HCT116 (cell line): Measurements from ENCODE around the gene ABCG5. TPM values are rescaled to one million over a fixed set of nuclear protein-coding genes. Genes with fewer than 3 reads are reported as not detected.

ENCODE experiments used
- ATAC-seq: fragments of 200-7000 bp; cut with Tn5 transposase; 2 replicates; pipeline ENCODE4 v1.9.1; 2020; ENCODE audit warnings: mild to moderate bottlenecking, moderate library complexity
- BruUV-seq: library from RNA; stranded (reverse); fragments of 400-500 nt; replicated peaks from 2 replicates; lab custom pipeline; 2021; lab: Mats Ljungman, UMichigan
- CTCF ChIA-PET: fragments of 300-600 bp; sonication (Branson Sonifier 250); formaldehyde crosslinking; loops from one replicate; lab custom pipeline; 2021; ENCODE audit warnings: antibody characterized with exemption; lab: Charles Lee
- POLR2A ChIA-PET: fragments of 300-600, 350-600 bp; sonication (Branson Sonifier 250); formaldehyde crosslinking; loops from one replicate; lab custom pipeline; 2021; ENCODE audit warnings: antibody characterized with exemption; lab: Charles Lee
- RAD21 ChIA-PET, 2 experiments: fragments of 300-600 bp; sonication (Branson Sonifier 250); formaldehyde crosslinking; loops; one replicate each; lab custom pipeline; 2023; ENCODE audit warnings: low total read pairs in 2 of 2; ENCODE audit not compliant: uncharacterized antibody in 2 of 2, unreplicated experiment in 2 of 2, low non-redundant PET in 1 of 2; lab: Charles Lee
- DNase-seq: peaks from one replicate; pipeline ENCODE4 v3.0.0-alpha.2; 2010; ENCODE audit warnings: low read depth, low spot score
- H2AFZ ChIP-seq: fragments of 200-600 bp; shearing (Covaris generic), sonication (generic); 2 replicates; pipeline ENCODE4 v1.6.1; 2017; ENCODE audit warnings: low read depth, mixed run types, mixed read lengths, antibody characterized with exemption, low read length; ENCODE audit not compliant: poor library complexity, severe bottlenecking
- H3K27ac ChIP-seq: 2 replicates; pipeline ENCODE4 v1.5.1; 2012; ENCODE audit warnings: low read depth, low read length
- H3K27me3 ChIP-seq: fragments of 200-600 bp; sonication (generic); 2 replicates; pipeline ENCODE4 v1.6.1; 2016; ENCODE audit warnings: mixed run types, low read length, mixed read lengths; ENCODE audit not compliant: insufficient read depth
- H3K36me3 ChIP-seq, 2 experiments: fragments of 200-500 bp in 1 of 2; fragments of 200-600 bp in 1 of 2; sonication (Bioruptor generic) in 1 of 2; sonication (generic) in 1 of 2; 2 replicates each; pipeline versions ENCODE4 v1.5.1 to v1.6.1; 2014 to 2016; ENCODE audit warnings: low read length in 2 of 2, inconsistent platforms in 1 of 2, mixed read lengths in 1 of 2, mixed run types in 1 of 2; ENCODE audit not compliant: insufficient read depth in 2 of 2, control insufficient read depth in 1 of 2
- H3K4me1 ChIP-seq, 2 experiments: fragments of 200-600 bp in 1 of 2; sonication (generic) in 1 of 2; 2 replicates each; pipeline versions ENCODE4 v1.5.1 to v1.6.1; 2012 to 2017; ENCODE audit warnings: low read length in 2 of 2, inconsistent platforms in 1 of 2, mild to moderate bottlenecking in 1 of 2, mixed read lengths in 1 of 2, mixed run types in 1 of 2, moderate library complexity in 1 of 2; ENCODE audit not compliant: insufficient read depth in 2 of 2, control insufficient read depth in 1 of 2
- H3K4me2 ChIP-seq: fragments of 200-600 bp; sonication (generic); 2 replicates; pipeline ENCODE4 v1.6.1; 2017; ENCODE audit warnings: mixed run types, low read length, mixed read lengths
- H3K4me3 ChIP-seq, 2 experiments: fragments of 200-600 bp in 1 of 2; sonication (generic) in 1 of 2; replicated peaks in 1 of 2; 2 replicates each; pipeline ENCODE4 v1.5.1; 2011 to 2016; ENCODE audit warnings: low read length in 2 of 2, control low read depth in 1 of 2, low read depth in 1 of 2, mild to moderate bottlenecking in 1 of 2, mixed read lengths in 1 of 2, mixed run types in 1 of 2
- H3K79me2 ChIP-seq: fragments of 200-600 bp; sonication (generic); 2 replicates; pipeline ENCODE4 v1.6.1; 2017; ENCODE audit warnings: mild to moderate bottlenecking, mixed run types, low read length, moderate library complexity, mixed read lengths; ENCODE audit not compliant: insufficient read depth
- H3K9ac ChIP-seq: fragments of 200-600 bp; sonication (generic); 2 replicates; pipeline ENCODE4 v1.6.1; 2016; ENCODE audit warnings: low read length, mixed read lengths
- H3K9me2 ChIP-seq: fragments of 200-600 bp; sonication (generic), shearing (Covaris generic); 2 replicates; pipeline ENCODE4 v1.6.1; 2017; ENCODE audit warnings: mixed run types, mild to moderate bottlenecking, moderate library complexity; ENCODE audit not compliant: insufficient read depth
- H3K9me3 ChIP-seq, 2 experiments: fragments of 200-500 bp in 1 of 2; fragments of 200-600 bp in 1 of 2; sonication (Bioruptor generic) in 1 of 2; sonication (generic) in 1 of 2; 2 replicates each; pipeline ENCODE4 v1.6.1; 2014 to 2017; ENCODE audit warnings: low read length in 2 of 2, mixed read lengths in 2 of 2, inconsistent platforms in 1 of 2, low read depth in 1 of 2, mild to moderate bottlenecking in 1 of 2, mixed run types in 1 of 2, moderate library complexity in 1 of 2; ENCODE audit not compliant: control insufficient read depth in 1 of 2, insufficient read depth in 1 of 2
- H4K20me1 ChIP-seq: fragments of 200-600 bp; sonication (generic), shearing (Covaris generic); 2 replicates; pipeline ENCODE4 v1.6.1; 2017; ENCODE audit warnings: mixed run types, mild to moderate bottlenecking, moderate library complexity; ENCODE audit not compliant: insufficient read depth
- CBX3 ChIP-seq: IDR thresholded peaks from 2 replicates; pipeline ENCODE4 v1.6.1; 2012; ENCODE audit warnings: low read depth
- EZH2 ChIP-seq: fragments of 200-600 bp; sonication (generic); IDR thresholded peaks from 2 replicates; pipeline ENCODE4 v1.6.1; 2017; ENCODE audit warnings: antibody characterized with exemption, mixed run types
- POLR2A ChIP-seq: IDR thresholded peaks from 2 replicates; pipeline ENCODE4 v1.7.0; 2011; ENCODE audit warnings: borderline replicate concordance; ENCODE audit not compliant: insufficient read depth, insufficient read length; ENCODE audit errors: extremely low read depth
- SIN3A ChIP-seq: IDR thresholded peaks from 2 replicates; pipeline ENCODE4 v1.6.1; 2012; ENCODE audit warnings: low read depth
- ZFX ChIP-seq: fragments of 450-650 bp; IDR thresholded peaks from 2 replicates; pipeline ENCODE4 v1.6.1; 2017
- ZNF274 ChIP-seq: fragments of 200-500 bp; sonication (Bioruptor generic); IDR thresholded peaks from 2 replicates; pipeline ENCODE4 v1.6.1; 2014; ENCODE audit warnings: mild to moderate bottlenecking, low read depth, low read length, inconsistent platforms
- intact Hi-C: fragments of 100-400 bp; cut with micrococcal nuclease; formaldehyde crosslinking; loops from 2 replicates; pipeline ENCODE4 v1.10.0; 2022
- total RNA-seq: library from RNA; stranded (reverse); gene quantifications from one replicate; pipeline ENCODE4 v1.2.1, GENCODE V29; 2021; ENCODE audit not compliant: unreplicated experiment
- TF ChIP-seq, protein P1 (sequence below): IDR thresholded peaks from 2 replicates; pipeline ENCODE4 v1.6.1; 2012; ENCODE audit warnings: low read depth
- TF ChIP-seq, protein P2 (sequence below): IDR thresholded peaks from 2 replicates; pipeline ENCODE4 v1.6.1; 2011; ENCODE audit warnings: mild to moderate bottlenecking, low read length, moderate library complexity; ENCODE audit not compliant: insufficient replicate concordance; ENCODE audit errors: extremely low read depth
- TF ChIP-seq, protein P3 (sequence below): IDR thresholded peaks from 2 replicates; pipeline ENCODE4 v1.6.1; 2012

Gene ABCG5
- total RNA-seq, 1 experiment from 2014 or later: not detected

DNA sequence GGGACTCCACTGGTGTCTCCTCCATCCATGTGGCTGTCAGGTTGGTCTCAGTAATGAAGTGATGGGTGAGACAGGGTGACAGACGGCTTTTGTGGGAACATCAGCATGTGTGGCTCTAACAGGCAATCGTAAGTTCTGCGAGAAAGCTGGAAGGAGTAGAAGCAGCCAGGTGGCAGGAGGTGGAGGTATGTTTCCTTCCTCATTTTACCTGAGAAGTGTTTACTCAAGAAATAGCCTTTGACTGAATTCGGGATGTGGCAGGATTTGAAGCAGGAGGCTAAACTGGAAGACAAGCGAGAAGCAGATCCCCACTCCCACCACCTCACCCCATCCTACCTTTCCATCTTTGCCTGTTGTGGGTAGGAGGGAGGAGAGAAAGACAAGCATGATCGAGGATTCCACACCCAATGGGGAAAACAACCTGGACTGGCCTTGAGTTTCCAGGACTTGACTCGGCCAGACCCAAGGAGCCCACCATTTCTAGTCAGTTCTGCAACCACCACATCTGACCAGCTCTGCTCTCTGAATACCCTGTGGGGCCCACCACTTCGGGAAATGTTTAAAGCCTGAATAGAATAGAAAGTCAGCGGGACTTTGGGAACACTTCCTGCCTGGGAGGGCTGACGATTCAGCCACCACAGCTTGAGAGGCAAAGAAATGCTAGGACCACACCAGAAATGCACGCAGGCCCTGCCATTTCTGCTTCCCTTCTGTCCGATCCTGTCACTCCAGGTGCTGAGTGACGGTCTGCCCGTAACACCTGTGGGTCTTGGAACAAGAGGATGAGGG lies 1.3 kb upstream of the ABCG5 start:
- no peaks in the 10 kb centered on the region for H3K9me2 ChIP-seq
- POLR2A ChIA-PET: no interaction called here
- H3K27ac ChIP-seq: no peak overlapping the region
- no peak for DNase-seq
- TF ChIP-seq CBX3: no peak
- no peak for TF ChIP-seq EZH2
- TF ChIP-seq ZFX: no peak
- TF ChIP-seq, all 23 proteins: peak for 0
- Histone ChIP-seq H3K9me3 (no peaks in the 10 kb centered on the region), H3K4me1 (no peaks in the 10 kb centered on the region), H3K4me2 (no peak overlapping the region), H3K9ac (no peak overlapping the region), H2AFZ (no peak overlapping the region), H3K27me3 (no peaks in the 10 kb centered on the region), H4K20me1 (no peaks in the 10 kb centered on the region), H3K36me3 (no peaks in the 10 kb centered on the region), H3K4me3 (no peak overlapping the region), H3K79me2 (no peaks in the 10 kb centered on the region)
- no TSS peak for BruUV-seq
- intact Hi-C loops: no loop called here
- ATAC-seq: no peak
- RAD21 ChIA-PET: no interaction called here
- CTCF ChIA-PET: no interaction called here

DNA sequence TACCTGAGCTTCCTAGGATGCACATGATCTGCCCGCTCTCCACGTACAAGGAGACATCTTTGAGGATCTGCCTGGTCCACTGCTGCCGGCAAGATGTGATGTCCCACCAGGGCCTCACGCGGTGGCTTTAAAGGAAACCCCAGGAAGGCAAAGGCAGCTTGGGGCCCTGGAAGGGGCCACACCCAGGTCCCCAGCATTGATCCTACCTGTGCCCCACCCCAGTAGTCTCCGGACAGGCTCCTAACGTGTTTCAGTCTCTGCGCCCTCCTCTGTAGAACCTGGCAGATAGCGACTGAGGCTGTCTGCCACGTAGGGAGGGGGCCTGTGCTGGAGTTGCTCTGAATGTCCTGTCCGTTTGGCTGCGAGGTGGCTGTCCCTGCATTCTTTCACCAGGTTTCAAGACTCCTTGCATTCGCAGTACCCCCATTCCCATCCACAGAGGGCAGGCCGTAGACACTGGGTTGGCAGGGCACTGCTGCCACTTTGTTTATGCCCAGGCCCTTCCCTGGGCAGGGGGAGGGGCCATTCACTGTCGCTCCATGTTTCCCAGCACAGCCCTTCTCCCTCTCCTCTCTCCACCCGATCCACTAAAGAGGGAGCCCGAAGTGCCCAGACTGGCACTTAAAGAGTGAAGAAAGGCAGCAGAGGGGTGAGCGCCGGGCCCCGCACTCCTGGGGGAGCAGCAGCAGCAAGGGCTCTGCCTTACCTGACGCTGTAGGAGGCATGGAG lies 644 bp downstream of the ABCG5 start:
- Histone ChIP-seq H3K9ac (no peak overlapping the region), H3K27ac (no peak overlapping the region), H3K9me3 (no peaks in the 10 kb centered on the region), H3K4me2 (no peak overlapping the region), H3K4me3 (no peak overlapping the region), H3K4me1 (no peaks in the 10 kb centered on the region), H3K9me2 (no peaks in the 10 kb centered on the region), H4K20me1 (no peaks in the 10 kb centered on the region), H3K79me2 (no peaks in the 10 kb centered on the region), H3K36me3 (no peaks in the 10 kb centered on the region), H2AFZ (no peak overlapping the region), H3K27me3 (no peaks in the 10 kb centered on the region)
- BruUV-seq: no TSS peak
- ATAC-seq: no peak
- TF ChIP-seq, protein P1, sequence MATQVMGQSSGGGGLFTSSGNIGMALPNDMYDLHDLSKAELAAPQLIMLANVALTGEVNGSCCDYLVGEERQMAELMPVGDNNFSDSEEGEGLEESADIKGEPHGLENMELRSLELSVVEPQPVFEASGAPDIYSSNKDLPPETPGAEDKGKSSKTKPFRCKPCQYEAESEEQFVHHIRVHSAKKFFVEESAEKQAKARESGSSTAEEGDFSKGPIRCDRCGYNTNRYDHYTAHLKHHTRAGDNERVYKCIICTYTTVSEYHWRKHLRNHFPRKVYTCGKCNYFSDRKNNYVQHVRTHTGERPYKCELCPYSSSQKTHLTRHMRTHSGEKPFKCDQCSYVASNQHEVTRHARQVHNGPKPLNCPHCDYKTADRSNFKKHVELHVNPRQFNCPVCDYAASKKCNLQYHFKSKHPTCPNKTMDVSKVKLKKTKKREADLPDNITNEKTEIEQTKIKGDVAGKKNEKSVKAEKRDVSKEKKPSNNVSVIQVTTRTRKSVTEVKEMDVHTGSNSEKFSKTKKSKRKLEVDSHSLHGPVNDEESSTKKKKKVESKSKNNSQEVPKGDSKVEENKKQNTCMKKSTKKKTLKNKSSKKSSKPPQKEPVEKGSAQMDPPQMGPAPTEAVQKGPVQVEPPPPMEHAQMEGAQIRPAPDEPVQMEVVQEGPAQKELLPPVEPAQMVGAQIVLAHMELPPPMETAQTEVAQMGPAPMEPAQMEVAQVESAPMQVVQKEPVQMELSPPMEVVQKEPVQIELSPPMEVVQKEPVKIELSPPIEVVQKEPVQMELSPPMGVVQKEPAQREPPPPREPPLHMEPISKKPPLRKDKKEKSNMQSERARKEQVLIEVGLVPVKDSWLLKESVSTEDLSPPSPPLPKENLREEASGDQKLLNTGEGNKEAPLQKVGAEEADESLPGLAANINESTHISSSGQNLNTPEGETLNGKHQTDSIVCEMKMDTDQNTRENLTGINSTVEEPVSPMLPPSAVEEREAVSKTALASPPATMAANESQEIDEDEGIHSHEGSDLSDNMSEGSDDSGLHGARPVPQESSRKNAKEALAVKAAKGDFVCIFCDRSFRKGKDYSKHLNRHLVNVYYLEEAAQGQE: no peak
- TF ChIP-seq, protein P2, sequence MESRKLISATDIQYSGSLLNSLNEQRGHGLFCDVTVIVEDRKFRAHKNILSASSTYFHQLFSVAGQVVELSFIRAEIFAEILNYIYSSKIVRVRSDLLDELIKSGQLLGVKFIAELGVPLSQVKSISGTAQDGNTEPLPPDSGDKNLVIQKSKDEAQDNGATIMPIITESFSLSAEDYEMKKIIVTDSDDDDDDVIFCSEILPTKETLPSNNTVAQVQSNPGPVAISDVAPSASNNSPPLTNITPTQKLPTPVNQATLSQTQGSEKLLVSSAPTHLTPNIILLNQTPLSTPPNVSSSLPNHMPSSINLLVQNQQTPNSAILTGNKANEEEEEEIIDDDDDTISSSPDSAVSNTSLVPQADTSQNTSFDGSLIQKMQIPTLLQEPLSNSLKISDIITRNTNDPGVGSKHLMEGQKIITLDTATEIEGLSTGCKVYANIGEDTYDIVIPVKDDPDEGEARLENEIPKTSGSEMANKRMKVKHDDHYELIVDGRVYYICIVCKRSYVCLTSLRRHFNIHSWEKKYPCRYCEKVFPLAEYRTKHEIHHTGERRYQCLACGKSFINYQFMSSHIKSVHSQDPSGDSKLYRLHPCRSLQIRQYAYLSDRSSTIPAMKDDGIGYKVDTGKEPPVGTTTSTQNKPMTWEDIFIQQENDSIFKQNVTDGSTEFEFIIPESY: no peak
- TF ChIP-seq SIN3A: no peak
- TF ChIP-seq, protein P3, sequence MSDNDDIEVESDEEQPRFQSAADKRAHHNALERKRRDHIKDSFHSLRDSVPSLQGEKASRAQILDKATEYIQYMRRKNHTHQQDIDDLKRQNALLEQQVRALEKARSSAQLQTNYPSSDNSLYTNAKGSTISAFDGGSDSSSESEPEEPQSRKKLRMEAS: no peak
- TF ChIP-seq POLR2A: no peak
- TF ChIP-seq ZNF274: no peak
- intact Hi-C loops: no loop called here
- ChIA-PET POLR2A (no interaction called here), CTCF (no interaction called here), RAD21 (no interaction called here)
- DNase-seq: no peak
